ENCODE data around the gene SLC16A3.

- TF ChIP-seq CTCF (IDR thresholded peaks at IDR 0.05) (no peak), POLR2A (IDR thresholded peaks at IDR 0.05) (no peak)
These were observed 29.7 kb downstream of the SLC16A3 start for GRCh38 chr17:82258555-82258954.

Data from adrenal gland (tissue), 5 donors.